Lower lobe of right lung (tissue), 2 donors: ENCODE measurements around the gene INPP5B. TPM values are rescaled to one million over a fixed set of nuclear protein-coding genes. Genes with fewer than 3 reads are reported as not detected.
A peak's percentile ranks its signal among the peaks of the same experiment; 100 is the strongest.

Source experiments
- ATAC-seq, 2 donors: fragments of 200-7000 bp; cut with Tn5 transposase; one replicate each; pipeline ENCODE4 v1.9.1; 2020 to 2022; ENCODE audit warnings: mild to moderate bottlenecking in 2 of 2, moderate library complexity in 2 of 2
- DNase-seq: peaks from one replicate; pipeline ENCODE4 v3.0.0-alpha.2; 2020
- H3K27ac ChIP-seq: fragments of 200-600 bp; one replicate; pipeline ENCODE4 v1.8.0; 2022
- H3K27me3 ChIP-seq: fragments of 200-600 bp; one replicate; pipeline ENCODE4 v1.8.0; 2022; ENCODE audit warnings: low read depth
- H3K36me3 ChIP-seq: fragments of 200-600 bp; one replicate; pipeline ENCODE4 v1.8.0; 2022; ENCODE audit warnings: mild to moderate bottlenecking
- H3K4me1 ChIP-seq: fragments of 200-600 bp; one replicate; pipeline ENCODE4 v1.8.0; 2022
- H3K4me3 ChIP-seq: fragments of 200-600 bp; one replicate; pipeline ENCODE4 v1.8.0; 2022; ENCODE audit warnings: mild to moderate bottlenecking
- H3K9me3 ChIP-seq: fragments of 200-600 bp; one replicate; pipeline ENCODE4 v1.8.0; 2022
- CTCF ChIP-seq: fragments of 200-600 bp; IDR thresholded peaks from one replicate; pipeline ENCODE4 v1.8.0; 2022; ENCODE audit warnings: antibody characterized with exemption, mild to moderate bottlenecking
- intact Hi-C: fragments of 100-400 bp; cut with DNase I; formaldehyde crosslinking; loops from one replicate; pipeline ENCODE4 v1.11.0; 2022
- total RNA-seq: library from RNA; stranded (reverse); fragmentation: NEBNext Ultra II Directional; extraction: Animal tissue kit (Norgen Biotek cat#: 25700); gene quantifications from one replicate; pipeline ENCODE4 v1.2.1, GENCODE V29; 2021
- donor health status: DM: no; HTN: yes; CAD: no; lungs with severe emphysema.

Gene INPP5B
- total RNA-seq, 1 donor from 2014 or later = 42.5 TPM

GRCh38 chr1:37951041-37951782, 4.4 kb upstream of the INPP5B start:
- DNase-seq = no peak
- Histone ChIP-seq H3K4me3 (no peak overlapping the region), H3K4me1 (peaks cover 9% of the 10 kb centered on the region), H3K27me3 (no peaks in the 10 kb centered on the region), H3K36me3 (peaks cover under 1% of the 10 kb centered on the region), H3K9me3 (no peaks in the 10 kb centered on the region), H3K27ac (no peak overlapping the region)
- intact Hi-C loops = no loop called here
- TF ChIP-seq CTCF = no peak
- ATAC-seq = no peak

GRCh38 chr1:37949524-37950152, 2.8 kb upstream of the INPP5B start:
- TF ChIP-seq CTCF = no peak
- no peak for DNase-seq
- intact Hi-C loops = no loop called here

GRCh38 chr1:37948841-37949240, 2.0 kb upstream of the INPP5B start:
- DNase-seq (no peak), ATAC-seq (no peak)
- peaks cover 22% of the 10 kb centered on the region for H3K4me1 ChIP-seq
- no peaks in the 10 kb centered on the region for H3K27me3 ChIP-seq
- no peak overlapping the region for H3K27ac ChIP-seq
- H3K4me3 ChIP-seq = no peak overlapping the region
- intact Hi-C loops = no loop called here
- peaks cover 13% of the 10 kb centered on the region for H3K36me3 ChIP-seq
- no peaks in the 10 kb centered on the region for H3K9me3 ChIP-seq
- no peak for TF ChIP-seq CTCF

More at GRCh38 chr1:37949524-37950152, 2.8 kb upstream of the INPP5B start:
- no peaks in the 10 kb centered on the region for H3K9me3 ChIP-seq
- H3K36me3 ChIP-seq = peaks cover 5% of the 10 kb centered on the region
- H3K4me3 ChIP-seq = no peak overlapping the region
- peaks cover 22% of the 10 kb centered on the region for H3K4me1 ChIP-seq
- no peaks in the 10 kb centered on the region for H3K27me3 ChIP-seq
- no peak for ATAC-seq
- no peak overlapping the region for H3K27ac ChIP-seq

GRCh38 chr1:37948166-37948565, 1.3 kb upstream of the INPP5B start:
- Histone ChIP-seq H3K27me3 (no peaks in the 10 kb centered on the region), H3K36me3 (peaks cover 20% of the 10 kb centered on the region), H3K27ac (no peak overlapping the region), H3K9me3 (no peaks in the 10 kb centered on the region), H3K4me1 (peaks cover 22% of the 10 kb centered on the region), H3K4me3 (no peak overlapping the region)
- ATAC-seq (no peak), DNase-seq (no peak)
- no peak for TF ChIP-seq CTCF
- intact Hi-C loops = no loop called here

GRCh38 chr1:37947364-37947763, 511 bp upstream of the INPP5B start:
- ATAC-seq = no peak
- H3K27ac ChIP-seq = peak overlapping the region; percentile 89
- DNase-seq = no peak
- H3K4me1 ChIP-seq = peaks cover 22% of the 10 kb centered on the region
- intact Hi-C loops = no loop called here
- peak overlapping the region; percentile 91 for H3K4me3 ChIP-seq
- no peak for TF ChIP-seq CTCF
- no peaks in the 10 kb centered on the region for H3K9me3 ChIP-seq
- peaks cover 28% of the 10 kb centered on the region for H3K36me3 ChIP-seq
- H3K27me3 ChIP-seq = no peaks in the 10 kb centered on the region
